DMS 273 treated with DMSO at 0.1 percent for 48 hours (cell line): ENCODE measurements around the gene CLEC20A.

Experiments used
- DNase-seq: peaks from one replicate; lab custom pipeline; 2025; lab: John Stamatoyannopoulos, UW

Gene CLEC20A

GRCh38 chr1:178496410-178497135 is at the start of gene CLEC20A:
Gene CLEC20A (minus strand): TSS chr1:178496964. CDS start chr1:178496939, 25 bp downstream.
- DNase-seq: no peak

DNA sequence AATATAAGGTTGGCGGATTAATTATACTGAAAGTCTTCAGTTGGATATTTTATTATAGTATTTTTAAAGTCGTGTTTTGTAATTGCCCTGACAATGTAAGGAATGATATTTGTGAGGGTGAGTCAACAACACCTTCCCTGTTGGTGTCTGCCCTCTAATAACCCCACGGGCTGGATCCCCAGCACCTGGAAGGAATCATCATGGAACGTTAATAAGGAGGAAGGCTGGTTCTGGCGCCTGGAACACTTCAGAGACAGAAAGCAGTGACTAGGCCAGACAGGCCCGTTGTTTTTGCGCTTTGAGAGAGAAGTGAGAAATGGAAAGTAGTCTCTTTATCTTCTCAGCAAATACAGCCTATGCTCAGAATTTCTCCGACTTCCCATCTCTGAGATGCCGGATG is 47.8 kb upstream of the CLEC20A start:
- no peak for DNase-seq

GRCh38 chr1:178543290-178543607 is 46.5 kb upstream of the CLEC20A start:
- no peak for DNase-seq

- peak; percentile 28 for DNase-seq
These were observed 46.0 kb upstream of the CLEC20A start for GRCh38 chr1:178542554-178543289.

DNA sequence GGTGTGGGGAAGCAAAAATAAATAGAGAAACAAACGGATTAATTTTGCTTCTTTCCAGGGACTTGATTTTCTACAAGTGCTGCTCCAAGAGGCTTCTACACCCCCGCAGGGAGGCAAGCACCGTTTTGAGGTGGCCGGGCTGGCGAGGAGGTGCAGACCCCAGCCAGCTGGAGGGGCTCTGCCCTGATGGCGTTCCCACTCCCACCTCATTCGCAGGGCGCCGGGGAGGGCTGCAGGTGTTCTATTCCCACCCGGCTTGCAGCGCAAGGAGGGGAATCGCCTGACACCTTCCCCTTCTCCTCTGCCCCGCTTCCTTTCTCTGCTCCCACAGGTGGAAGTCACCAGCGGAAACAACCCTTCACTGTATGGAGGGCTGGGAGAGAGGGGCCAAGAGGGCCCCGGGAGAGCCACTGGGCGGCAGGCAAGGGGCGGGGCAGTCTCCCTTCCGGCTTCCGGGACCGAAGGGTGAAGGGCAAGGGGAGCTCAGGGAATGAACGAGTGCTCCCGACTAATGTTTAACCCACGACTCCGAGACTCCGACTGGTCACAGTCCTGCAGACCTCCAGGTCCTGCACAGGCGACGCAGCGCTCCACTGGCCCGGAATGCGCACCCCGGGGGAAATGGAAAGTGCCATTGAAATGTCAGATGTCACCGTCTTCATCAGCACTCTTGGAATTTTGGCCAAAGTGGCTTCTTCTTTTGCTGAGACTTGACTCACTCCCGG is 45.2 kb upstream of the CLEC20A start:
- no peak for DNase-seq

DNA sequence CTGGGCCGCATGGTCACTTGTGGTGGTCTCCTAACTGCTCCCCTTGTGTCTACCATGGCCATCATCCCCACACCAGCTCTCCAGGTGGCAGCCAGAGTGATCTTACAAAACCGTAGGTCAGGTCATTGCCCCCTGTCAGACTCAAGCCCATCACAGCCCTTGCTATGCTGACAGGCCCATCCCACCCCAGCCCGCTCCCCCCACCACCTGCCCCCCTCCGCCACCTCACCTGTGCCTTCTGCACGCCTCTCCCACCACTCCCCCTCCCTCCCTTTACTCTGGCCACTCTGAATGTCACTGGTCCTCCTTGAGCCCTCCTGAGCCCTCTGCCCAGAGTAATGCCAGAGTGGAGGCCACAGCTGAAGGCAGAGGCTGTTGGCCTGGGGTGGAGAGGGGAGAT is 44.6 kb upstream of the CLEC20A start:
- DNase-seq: no peak

GRCh38 chr1:178540646-178541045 is 43.9 kb upstream of the CLEC20A start:
- DNase-seq: peak; percentile 61

- no peak for DNase-seq
These were observed 43.4 kb upstream of the CLEC20A start for GRCh38 chr1:178540204-178540603.

DNA sequence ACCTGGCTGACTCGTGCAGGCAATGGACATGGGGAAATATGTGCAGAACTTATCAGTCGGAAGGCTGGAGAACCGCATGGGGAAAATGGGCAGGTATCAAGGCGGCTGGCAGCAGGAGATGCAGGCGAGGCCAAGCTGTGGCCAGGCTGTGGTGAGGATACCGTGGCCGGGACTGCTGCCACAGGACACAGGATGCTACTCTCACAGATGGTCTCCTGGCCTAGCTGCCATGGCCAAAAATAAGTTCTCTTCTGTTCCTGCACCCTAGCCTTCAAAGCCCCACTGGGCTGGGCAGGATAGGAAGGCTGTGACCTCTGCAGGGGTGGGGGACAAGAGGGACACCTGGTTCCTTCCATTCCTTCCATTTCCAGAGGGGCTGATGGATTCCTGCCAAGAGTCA is 42.5 kb upstream of the CLEC20A start:
- no peak for DNase-seq

GRCh38 chr1:178538192-178538916 is 41.6 kb upstream of the CLEC20A start:
- no peak for DNase-seq

GRCh38 chr1:178537382-178538090 is 40.8 kb upstream of the CLEC20A start:
- DNase-seq: no peak

DNA sequence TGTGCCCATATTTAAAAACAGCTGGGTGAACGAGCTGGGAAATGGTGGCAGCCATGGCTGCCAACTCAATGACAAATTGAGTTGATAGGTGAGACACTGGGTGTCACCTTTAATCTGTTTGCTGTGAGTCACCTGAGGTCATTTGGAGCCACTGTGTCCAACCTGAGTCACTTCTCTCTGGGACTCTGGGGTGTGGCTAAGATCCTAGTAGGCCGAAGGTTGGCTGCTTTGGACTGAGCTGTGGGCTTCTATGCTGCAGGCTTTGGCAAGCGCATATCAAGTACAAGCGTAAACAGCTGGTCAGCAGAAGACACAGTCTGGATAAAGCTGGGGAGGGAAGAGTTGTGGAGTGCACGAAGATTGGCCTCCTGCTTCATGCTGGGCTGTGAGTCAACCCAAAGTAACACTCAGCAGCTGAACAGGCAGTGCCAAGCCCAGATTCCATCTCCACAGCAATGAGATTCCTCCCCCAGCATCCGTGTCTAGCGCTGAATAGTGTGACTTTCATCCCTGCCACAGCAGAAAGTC is 40.1 kb upstream of the CLEC20A start:
- no peak for DNase-seq

DNA sequence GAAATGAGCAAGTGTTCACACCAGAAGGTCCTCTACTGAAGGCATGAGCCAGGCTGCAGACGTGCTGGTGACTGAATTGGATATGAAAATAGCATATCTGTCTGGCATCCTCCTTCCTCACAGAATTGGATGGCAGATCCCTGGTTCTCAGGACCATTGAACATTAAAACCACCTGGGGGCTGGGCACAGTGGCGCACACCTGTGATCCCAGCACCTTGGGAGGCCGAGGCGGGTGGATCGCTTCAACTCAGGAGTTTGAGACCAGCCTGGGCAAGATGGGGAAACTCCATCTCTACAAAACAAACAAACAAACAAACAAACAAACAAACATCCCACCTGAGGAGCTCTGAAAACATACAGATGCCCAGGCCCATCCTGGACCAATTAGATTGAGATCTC is 39.6 kb upstream of the CLEC20A start:
- no peak for DNase-seq

DNA sequence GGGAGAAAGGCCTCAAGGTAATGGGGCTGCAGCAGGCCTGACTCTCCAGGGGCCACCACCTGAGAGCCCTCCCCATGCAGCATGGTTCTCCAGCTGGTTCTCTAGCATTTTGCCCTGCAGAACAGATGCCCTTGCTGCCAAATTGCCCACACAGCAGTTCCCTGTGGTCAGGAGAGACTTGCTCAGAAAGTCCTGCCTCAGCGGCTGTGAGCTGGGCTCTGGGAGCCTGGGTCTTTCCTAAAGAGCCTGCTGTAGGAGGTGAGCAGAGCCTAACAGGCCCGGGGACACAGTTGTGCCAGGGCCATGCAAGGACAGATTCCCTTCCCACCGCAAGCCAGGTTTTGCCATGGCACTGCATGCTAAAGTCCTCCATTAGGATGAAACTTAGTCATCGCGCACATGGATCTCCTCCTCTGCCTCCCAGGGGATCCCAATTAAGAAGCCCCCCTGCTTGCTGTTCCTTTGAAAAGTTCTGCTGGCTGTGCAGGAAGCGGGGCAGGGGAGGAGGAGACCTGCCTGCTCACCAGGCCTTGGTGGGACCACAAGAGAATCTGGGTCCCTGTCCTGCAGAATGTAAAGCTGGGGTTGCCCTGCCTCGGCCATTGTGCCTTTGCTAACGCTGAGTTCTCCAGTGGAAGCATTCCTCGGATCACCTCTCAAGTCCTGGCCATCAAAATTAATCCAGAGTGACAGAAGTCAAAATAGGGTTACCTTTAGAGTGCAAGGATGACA is 37.5 kb upstream of the CLEC20A start:
- no peak for DNase-seq

DNA sequence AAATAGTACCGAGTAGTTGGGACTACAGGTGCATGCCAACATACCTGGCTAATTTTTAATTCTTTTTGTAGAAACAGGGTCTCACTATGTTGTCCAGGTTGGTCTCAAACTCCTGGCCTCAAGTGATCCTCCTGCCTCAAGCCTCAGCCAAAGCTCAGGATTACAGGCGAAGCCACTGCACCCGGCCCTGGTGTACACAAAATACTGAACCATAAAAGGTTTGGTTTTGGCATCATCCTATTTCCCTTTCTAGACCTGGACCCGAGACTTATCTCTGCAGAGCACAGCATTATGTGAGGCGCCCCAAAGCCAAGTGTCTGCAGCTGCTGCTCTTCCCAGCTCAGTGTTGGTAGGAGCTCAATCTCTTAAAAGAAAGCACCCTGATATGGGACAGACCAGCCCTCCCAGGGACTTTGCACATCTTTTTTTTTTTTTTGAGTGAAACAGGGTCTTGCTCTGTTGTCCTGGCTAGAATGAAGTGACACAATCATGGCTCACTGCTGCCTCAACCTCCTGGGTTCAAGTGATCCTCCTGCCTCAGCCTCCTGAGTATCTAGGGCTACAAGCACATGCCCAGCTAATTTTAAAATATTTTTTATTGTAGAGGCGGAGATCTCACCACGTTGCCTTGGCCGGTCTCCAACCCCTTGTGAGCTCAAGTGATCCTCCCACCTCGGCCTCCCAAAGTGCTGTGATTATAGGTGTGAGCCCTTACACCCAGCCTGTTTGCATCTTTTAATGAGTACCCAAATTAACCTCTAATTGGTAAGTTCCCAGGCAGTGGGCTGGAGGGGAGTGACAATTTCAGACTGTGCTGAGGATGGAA is 36.6 kb upstream of the CLEC20A start:
- no peak for DNase-seq

DNA sequence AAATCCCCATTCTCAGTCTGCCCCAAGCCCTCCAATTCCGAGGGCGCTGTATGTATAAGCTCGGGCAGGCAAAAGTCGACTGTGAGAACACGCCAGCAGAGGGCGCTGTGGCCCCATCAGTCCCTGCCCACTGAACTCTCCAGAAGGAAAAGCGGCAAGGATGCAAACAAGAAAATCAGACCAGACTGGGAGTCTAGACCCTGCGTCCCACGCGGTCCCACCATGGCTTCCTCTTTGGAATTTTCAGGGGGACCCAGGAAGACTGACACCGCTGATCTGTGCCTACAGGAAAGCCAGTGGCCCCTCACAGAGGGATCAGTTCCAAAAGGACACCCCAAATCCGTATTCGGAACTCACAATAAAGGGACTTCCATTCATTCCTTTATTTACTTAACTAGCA is 35.6 kb upstream of the CLEC20A start:
- peak; percentile 55 for DNase-seq

GRCh38 chr1:178531887-178532286 is 35.1 kb upstream of the CLEC20A start:
- no peak for DNase-seq

DNA sequence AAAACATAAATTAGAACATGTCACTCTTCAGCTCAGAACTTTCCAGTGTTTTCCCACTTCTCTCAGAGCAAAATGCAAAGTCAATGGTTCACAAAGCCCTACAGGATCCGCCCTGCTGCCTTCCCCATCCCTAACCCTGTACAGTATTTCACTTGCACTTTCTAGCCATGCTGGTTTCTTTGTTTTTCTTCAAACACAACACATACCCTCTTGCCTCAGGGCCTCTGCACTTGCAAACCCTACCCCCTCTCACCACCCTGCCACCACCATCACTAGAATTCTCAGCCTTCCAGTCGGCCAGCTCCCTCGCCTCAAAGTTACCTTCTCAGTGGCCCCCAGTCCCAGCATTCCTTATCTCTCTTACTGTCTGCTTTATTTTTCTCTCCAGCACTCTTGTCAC is 33.7 kb upstream of the CLEC20A start:
- no peak for DNase-seq

DNA sequence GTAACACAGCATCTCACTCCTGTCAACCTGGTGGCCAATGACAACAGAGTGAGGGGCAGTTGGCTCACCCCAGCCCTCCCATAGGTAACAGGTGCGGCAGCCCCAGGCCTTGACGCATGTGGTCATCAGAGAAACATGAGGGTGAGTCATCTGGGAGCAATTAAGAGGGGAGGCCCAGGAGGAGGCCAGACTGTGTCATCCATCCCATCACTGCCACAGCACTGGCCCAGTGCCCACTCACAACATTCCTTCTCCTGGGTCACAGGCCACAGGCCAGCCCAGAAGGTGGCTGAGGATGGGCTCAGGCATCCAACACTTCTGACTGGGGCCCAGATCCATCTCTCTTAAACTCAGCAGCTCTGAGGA is 33.3 kb upstream of the CLEC20A start:
- DNase-seq: no peak
